ENCODE results near the gene GNG5.

DNA sequence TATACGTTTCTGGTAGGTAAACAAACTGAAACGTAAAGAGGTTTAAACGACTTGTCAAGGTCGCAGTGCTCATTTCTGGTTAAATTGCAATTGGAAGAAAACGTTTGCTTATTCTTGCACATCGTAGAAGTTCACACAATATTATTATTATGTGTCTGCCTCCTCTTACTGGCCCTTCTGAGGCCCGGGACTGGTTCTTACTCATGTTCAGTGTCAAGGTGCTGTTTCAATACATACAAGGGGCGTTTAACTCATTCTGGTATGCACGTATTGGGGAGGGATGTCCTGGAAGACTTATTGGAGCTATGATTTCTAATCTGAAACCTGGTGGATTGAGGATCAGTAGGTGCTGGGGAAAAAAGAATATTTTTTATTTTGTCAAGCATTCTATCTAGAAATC is 26.4 kb downstream of the GNG5 start:
- TF ChIP-seq GATA3 (IDR thresholded peaks at IDR 0.05; ENCODE audit: low read depth, low read length) = no peak
- no peak for TF ChIP-seq GATA2 (IDR thresholded peaks at IDR 0.05; ENCODE audit: low read depth, low read length)
